ENCODE measurements around the gene RRM1. TPM values are rescaled to one million over a fixed set of nuclear protein-coding genes. Genes with fewer than 3 reads are reported as not detected.

RRM1 gene
- polyA plus RNA-seq, 1 experiment = 57.4 TPM

GRCh38 chr11:4103269-4103668 is 8.7 kb downstream of the RRM1 start:
- Histone ChIP-seq H3K27me3 (ENCODE audit: control insufficient read depth, insufficient read depth, low read length) (no peaks in the 10 kb centered on the region), H3K9me3 (ENCODE audit: control insufficient read depth, insufficient read depth, low read length) (no peaks in the 10 kb centered on the region), H3K27ac (ENCODE audit: low read depth, low read length) (no peak overlapping the region), H3K4me3 (ENCODE audit: low read depth, low read length) (no peak overlapping the region)
- ChIA-PET CTCF (no interaction called here), POLR2A (no interaction called here)
- no peak for TF ChIP-seq CTCF (IDR thresholded peaks at IDR 0.05; ENCODE audit: low read depth, low read length)
- no peak for DNase-seq (ENCODE audit: low read depth, low spot score)

- no peak for DNase-seq (ENCODE audit: low read depth, low spot score)
- H3K27ac ChIP-seq (ENCODE audit: low read depth, low read length) = no peak overlapping the region
- TF ChIP-seq CTCF (IDR thresholded peaks at IDR 0.05; ENCODE audit: low read depth, low read length) = no peak
- ChIA-PET CTCF (no interaction called here), POLR2A (interaction anchor here (0.6 kb wide), 1 partner anchor 313 kb away, joined by 3 read pairs; no protein-coding TSS in a partner anchor)
- H3K4me3 ChIP-seq (ENCODE audit: low read depth, low read length) = no peak overlapping the region
- no peaks in the 10 kb centered on the region for H3K27me3 ChIP-seq (ENCODE audit: control insufficient read depth, insufficient read depth, low read length)
- H3K9me3 ChIP-seq (ENCODE audit: control insufficient read depth, insufficient read depth, low read length) = no peaks in the 10 kb centered on the region
These were observed 11.3 kb downstream of the RRM1 start for GRCh38 chr11:4105916-4106315.

GRCh38 chr11:4111834-4112233 is 17.2 kb downstream of the RRM1 start:
- Histone ChIP-seq H3K9me3 (ENCODE audit: control insufficient read depth, insufficient read depth, low read length) (no peaks in the 10 kb centered on the region), H3K27ac (ENCODE audit: low read depth, low read length) (no peak overlapping the region), H3K27me3 (ENCODE audit: control insufficient read depth, insufficient read depth, low read length) (no peaks in the 10 kb centered on the region), H3K4me3 (ENCODE audit: low read depth, low read length) (no peak overlapping the region)
- POLR2A ChIA-PET = no interaction called here
- no peak for DNase-seq (ENCODE audit: low read depth, low spot score)
- CTCF ChIA-PET = interaction anchor here (1.0 kb wide), 1 partner anchor 9 kb away, joined by 5 read pairs; no protein-coding TSS in a partner anchor
- TF ChIP-seq CTCF (IDR thresholded peaks at IDR 0.05; ENCODE audit: low read depth, low read length) = no peak

- Histone ChIP-seq H3K4me3 (ENCODE audit: low read depth, low read length) (no peak overlapping the region), H3K27me3 (ENCODE audit: control insufficient read depth, insufficient read depth, low read length) (no peaks in the 10 kb centered on the region), H3K27ac (ENCODE audit: low read depth, low read length) (no peak overlapping the region), H3K9me3 (ENCODE audit: control insufficient read depth, insufficient read depth, low read length) (no peaks in the 10 kb centered on the region)
- CTCF ChIA-PET = no interaction called here
- no peak for TF ChIP-seq CTCF (IDR thresholded peaks at IDR 0.05; ENCODE audit: low read depth, low read length)
- POLR2A ChIA-PET = no interaction called here
- no peak for DNase-seq (ENCODE audit: low read depth, low spot score)
These were observed 20.5 kb downstream of the RRM1 start for GRCh38 chr11:4115128-4115527.

- CTCF ChIA-PET = interaction anchor here (1.0 to 1.4 kb wide), 2 partner anchors 16 to 269 kb away, joined by 3 read pairs; no protein-coding TSS in a partner anchor
- TF ChIP-seq CTCF (IDR thresholded peaks at IDR 0.05; ENCODE audit: low read depth, low read length) = no peak
- no peak for DNase-seq (ENCODE audit: low read depth, low spot score)
- Histone ChIP-seq H3K27ac (ENCODE audit: low read depth, low read length) (no peak overlapping the region), H3K4me3 (ENCODE audit: low read depth, low read length) (no peak overlapping the region), H3K27me3 (ENCODE audit: control insufficient read depth, insufficient read depth, low read length) (no peaks in the 10 kb centered on the region), H3K9me3 (ENCODE audit: control insufficient read depth, insufficient read depth, low read length) (no peaks in the 10 kb centered on the region)
- POLR2A ChIA-PET = no interaction called here
These were observed 23.5 kb downstream of the RRM1 start for GRCh38 chr11:4118107-4118506.

All from AG04450 (cell line).